ENCODE measurements around the gene TRIM47.

The TRIM47 gene, protein sequence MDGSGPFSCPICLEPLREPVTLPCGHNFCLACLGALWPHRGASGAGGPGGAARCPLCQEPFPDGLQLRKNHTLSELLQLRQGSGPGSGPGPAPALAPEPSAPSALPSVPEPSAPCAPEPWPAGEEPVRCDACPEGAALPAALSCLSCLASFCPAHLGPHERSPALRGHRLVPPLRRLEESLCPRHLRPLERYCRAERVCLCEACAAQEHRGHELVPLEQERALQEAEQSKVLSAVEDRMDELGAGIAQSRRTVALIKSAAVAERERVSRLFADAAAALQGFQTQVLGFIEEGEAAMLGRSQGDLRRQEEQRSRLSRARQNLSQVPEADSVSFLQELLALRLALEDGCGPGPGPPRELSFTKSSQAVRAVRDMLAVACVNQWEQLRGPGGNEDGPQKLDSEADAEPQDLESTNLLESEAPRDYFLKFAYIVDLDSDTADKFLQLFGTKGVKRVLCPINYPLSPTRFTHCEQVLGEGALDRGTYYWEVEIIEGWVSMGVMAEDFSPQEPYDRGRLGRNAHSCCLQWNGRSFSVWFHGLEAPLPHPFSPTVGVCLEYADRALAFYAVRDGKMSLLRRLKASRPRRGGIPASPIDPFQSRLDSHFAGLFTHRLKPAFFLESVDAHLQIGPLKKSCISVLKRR

DNA sequence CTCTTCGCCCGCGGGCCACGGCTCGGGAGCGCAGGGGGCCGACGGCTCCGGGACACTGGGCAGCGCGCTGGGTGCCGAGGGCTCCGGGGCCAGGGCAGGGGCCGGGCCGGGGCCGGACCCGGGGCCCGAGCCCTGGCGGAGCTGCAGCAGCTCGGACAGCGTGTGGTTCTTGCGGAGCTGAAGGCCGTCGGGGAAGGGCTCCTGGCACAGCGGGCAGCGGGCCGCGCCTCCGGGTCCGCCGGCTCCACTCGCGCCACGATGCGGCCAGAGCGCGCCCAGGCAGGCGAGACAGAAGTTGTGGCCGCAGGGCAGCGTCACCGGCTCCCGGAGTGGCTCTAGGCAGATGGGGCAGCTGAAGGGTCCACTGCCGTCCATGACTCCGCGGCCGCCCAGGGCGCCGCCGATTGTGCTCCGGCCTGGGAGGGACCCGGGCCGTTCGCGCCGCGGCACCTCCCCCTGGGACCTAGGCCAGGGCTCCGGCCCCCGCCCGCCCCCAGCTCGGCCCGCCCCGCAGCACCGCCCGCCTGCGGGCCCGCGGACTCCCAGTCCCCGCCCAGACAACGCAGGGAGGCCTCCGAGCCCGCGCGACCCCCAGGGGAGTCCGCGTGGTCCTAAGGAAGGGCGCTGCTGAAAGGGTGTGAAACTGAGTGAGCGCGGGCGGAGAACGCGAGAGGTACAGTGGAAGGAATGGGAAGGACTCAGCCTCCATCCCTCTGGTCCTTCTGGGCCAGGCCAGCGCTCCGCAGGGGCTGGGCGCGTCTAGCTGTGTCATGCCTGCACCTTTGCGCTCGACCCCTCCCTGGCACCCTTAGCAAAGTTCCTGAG is at the start of gene TRIM47:
TRIM47 (minus strand) TSS at position 408 of the 825 bp plus-strand sequence; CDS start at position 375, 33 bp downstream.
- no peak for FAIRE-seq

DNA sequence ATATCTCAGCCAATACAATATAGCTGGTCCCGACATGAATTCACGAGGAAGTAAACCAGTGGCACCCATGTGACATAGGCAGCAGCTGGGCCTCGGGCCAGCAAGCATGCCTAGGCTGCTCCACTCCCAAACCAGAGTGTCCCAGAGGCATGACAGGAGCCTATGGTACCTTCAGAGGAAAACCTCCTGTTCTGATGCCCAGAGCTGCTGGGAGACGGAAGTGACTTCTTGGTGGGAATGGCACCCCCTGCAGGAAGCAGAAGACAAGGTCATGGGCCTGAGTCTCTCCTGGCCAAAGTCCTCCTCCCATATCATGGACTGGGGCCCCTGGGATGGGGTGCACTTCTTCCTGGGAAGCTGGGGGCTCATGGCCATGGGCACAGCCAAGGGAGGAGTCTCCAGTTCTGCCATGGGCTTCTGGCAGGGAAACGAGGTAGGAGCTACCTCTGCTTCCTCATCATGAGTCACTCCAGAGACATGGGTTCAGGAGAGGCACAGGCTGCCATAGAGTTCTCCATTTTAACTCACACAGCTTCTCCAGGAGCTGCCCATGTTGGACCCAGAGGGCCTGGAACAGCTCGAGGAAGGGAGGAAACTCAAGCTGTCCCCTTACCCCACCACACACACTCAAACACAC is 49.0 kb upstream of the TRIM47 start:
- no peak for FAIRE-seq

DNA sequence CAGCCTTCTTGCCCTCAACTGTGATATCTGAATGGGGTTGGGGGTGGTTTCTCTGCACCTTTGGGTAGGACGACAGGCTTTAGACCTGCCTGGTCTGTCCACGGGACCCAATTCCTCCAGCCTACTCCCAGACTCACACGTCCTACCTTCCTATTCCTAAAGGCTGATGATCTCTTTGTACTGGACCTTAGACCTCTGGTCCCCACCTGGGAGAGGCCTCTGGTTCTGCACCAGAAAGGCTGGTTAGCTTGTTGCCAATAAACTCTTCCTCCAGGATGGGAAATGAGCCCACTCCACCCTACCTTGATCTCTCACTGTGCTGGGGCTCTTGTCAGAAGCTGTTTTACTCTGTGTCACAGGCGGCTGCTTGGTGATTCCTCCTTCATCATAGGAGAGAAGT is 48.1 kb upstream of the TRIM47 start:
- FAIRE-seq: no peak

DNA sequence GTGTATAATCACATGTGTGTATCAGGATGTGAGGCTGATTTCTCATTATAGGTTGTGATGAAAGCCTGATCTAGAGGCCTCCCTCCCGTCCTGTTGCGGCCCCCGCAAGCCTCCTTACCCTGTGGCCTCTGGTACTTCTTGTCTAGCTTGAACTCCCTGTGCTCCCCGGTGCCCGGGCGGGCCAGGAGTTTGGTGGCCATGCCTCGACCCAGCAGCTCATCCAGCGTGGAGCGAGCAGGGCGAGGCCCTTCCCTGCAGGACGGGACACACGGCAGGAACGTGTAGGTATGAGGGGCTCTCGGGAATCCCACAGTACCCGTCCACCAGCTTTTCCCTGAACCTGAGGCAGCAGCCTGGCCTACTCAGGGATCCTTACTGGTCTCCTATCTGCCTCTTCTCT is 47.5 kb upstream of the TRIM47 start:
- FAIRE-seq: no peak

DNA sequence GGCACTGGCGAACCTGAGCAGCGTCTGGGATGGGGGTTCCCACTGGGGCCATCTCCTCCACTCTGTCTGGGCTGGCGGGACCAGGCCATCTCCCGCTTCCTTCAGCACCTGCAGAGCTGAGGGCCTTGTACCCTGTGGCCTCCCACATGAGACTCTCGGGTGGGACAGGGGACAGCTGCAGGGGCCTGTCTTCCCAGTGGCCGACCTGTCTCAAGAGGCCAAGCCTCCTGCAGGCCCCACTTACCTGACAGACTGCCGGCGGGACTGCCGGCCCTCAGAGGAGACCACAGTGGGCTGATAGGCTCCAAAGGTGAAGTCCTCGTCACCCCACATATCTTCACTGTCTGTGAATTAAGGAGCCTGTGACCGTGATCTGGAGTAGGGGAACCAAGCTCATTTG is 46.7 kb upstream of the TRIM47 start:
- no peak for FAIRE-seq

DNA sequence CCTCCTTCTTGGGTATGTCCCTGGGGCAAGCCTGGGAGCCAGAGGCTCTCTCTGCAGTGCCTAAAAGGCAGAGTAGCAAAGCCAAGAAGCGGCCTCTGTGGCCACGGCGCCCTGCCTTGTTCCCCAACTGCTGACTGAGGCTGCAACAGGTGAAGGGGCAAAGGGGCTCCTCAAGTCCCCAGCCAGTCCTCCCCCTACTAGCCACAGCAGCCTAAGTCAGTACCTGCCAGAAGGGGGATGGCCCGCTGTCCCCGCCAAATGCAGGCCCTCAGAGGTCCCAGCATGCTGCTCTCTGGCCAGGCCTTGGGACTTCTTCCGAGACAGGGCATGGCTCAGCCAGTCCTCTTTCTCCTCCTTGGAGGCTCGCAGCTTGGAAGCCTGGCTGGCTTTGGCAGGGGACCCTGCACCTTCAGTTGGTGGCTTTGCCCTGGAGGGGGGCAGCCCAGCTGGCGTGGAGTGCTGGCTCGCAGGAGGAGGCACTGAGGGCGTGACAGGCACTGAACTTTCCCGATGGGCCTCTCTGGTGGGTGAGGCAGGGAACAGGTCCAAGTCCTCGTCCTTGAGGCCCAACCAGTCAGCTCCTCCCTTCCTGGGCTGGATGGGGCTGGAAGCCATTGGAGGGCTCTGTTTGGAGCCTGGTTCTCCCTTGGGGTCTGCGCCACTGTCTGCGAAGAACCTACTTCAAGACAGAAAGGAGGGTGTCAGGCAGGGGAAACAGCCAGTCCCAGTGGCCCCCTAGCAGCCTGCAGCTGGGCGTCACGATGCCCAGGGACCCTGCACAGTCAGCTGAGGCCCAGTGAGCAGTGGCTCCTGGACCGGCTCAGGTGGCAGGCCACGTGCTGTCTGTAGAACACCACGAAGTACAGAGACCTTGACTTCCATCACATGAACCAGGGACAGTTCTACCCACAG is 44.8 kb upstream of the TRIM47 start:
- FAIRE-seq: no peak

DNA sequence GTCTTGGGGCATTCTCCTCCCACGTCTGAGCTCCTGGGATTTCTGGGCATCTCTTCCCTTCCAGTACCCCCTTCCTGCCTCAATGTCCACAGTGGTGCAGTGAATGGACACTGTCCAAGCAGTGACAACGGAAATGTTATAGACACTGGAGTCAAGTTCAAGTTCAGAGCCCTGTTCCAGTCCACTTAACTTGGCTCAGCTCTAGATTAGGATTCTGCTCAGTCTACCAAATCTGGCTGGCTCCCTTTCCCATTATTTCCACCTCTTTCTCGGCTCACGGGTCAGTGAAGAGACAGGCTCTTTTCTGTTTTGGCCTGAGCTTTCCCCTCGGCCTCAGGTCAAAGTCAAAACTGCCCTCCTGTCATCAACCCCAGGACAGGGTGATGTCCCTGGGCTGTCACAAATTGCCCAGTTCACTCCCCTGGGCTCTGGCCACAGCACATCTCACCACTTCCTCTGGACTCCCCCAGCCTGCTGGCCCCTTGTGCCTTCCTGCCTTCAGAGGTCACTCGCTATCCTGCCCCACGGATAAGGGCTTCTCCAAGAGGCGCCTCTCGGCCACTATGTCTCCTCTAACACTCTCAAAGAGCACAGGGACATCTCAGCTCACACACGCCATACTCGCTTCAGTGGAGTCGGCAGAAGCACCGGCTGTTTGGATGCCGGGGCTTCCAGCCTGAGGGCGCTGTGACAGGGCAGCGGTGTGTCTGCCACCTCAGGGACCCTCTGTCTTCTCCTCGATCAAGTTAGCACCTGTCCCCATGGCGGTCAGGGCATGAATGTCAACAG is 44.0 kb upstream of the TRIM47 start:
- no peak for FAIRE-seq

DNA sequence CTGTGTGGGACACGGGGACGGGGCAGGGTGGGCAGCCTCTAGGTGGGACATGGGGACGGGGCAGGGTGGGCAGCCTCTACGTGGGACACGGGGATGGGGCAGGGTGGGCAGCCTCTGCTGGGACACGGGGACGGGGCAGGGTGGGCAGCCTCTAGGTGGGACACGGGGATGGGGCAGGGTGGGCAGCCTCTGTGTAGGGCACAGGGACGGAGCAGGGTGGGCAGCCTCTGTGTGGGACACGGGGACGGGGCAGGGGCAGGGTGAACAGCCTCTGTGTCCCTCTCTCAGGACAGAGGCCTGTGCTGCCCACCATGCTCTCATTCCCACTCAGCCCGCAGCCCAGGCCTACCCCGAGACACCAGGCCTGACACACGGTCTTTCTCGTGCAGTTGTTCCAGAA is 43.2 kb upstream of the TRIM47 start:
- FAIRE-seq: no peak

DNA sequence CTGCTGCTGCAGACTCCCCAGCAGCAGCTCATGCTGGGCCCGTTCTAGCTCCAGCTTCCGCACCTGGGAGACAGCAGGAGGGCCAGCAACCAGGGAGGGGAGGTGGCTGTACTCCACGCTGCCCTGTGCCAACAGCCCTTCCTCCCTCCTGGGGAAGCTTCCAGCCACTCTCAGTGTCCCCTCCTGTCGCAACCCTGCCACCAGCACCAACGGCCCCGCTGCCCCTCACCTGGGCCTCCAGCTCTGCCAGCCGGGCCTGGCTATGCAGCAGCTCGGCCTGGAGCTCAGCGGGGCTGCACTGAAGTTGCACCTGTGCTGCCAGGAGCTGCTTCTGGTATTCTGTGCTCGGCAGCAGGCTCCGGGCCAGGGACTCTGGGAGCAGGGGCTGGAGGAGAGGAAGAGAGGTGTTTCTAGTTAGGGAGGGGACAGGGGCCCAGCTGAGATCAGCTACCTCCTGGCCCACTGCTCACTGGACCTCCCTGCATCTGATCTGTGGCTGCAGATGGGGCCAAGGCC is 41.7 kb upstream of the TRIM47 start:
- FAIRE-seq: no peak

DNA sequence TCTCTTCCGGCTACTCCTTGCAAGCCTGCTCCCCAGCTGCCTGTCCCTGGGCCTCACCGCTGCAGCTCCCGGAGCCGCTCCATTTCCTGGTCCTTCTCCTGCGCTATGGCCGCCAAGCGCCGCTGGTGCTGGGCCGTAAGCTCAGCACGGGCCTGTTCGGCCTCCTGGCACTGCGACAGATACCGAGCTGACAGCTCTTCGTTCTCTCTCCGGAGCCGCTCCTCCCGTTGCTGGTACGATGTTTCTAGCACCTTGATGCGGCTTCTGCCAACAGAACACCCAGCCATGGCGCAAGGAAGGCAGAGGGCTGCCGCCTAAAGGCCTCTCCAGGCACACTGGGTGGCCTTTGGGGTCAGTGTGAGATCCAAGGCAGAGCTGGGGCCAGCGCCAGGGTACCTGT is 41.2 kb upstream of the TRIM47 start:
- no peak for FAIRE-seq

DNA sequence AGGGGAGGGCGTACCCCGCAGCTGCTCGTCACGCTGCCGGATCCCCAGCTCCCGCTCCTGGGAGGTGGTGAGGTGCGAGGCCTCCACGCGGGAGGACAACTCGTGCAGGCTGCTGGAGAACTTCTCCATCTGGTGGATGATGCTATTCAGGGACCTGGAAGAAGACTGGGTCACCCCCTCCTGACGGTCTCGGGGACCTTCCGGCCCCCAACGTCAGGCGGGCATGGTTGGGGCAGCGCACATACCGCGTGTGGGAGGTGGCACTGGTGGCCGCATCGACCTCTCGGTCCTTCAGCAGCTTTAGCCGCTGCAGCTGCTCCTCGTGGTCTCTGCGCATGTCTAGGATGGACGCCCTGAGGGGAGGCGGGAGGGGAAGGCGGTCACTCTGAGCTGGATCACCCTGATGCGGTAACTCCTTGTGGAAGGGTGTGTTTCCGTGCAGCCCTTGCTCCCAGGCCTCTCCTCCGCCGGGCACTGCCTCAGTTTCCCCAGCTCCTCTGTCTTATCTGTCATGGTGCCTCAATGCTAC is 39.6 kb upstream of the TRIM47 start:
- FAIRE-seq: no peak

DNA sequence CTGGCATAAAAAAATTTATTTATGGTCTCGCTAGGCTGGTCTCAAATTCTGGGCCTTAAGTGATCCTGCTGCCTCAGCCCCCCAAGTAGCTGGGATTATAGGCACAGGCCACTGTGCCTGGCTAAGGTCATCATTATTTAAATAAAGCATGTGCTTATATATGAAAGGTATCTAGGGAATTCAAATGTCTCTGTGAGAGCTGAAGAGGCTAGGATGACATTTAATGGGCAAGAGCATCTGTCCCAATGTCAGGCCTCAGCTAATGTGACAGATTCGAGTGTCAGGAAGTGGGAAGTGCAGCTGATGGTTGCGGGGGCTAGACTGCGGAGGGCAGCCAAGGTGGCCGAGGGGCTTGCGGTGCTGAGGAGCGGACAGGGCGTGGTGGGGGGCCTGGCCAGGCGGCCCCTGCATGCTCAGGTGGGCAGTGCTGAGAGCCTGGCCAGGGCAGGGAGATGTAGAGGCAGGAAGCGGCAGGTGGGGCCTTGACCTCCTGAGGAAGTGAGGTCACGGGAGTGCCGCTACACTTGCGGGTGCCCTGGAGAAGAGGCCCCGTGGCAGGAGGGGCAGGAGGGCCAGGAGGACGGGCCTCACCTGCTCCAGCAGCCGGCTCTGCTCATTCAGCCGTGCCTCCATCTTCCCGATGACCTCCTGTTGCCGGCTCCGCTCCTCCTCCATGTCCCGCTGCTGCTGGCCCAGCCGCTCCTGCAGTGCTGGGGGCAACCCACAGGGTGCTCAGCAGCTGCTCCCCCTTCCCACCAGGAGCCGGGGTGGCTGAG is 38.9 kb upstream of the TRIM47 start:
- no peak for FAIRE-seq

DNA sequence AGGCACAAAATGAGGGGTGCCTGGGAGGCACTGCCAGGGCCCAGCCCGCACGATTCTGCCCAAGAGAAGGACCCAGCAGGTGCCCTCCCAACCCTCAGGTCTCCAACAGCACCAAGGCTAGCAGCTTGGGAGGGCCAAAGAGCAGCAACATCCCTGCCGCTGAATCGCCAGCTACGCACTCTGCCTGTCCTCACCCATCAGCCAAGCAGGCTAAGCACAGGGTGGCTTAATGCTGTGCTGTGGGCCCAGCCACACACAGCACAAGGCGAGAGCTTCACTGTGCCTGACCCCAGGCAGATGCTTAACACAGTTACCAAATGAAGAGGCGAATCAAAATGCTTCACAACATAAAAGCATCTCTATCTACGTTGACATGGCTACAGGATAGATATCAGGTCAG is 36.9 kb upstream of the TRIM47 start:
- no peak for FAIRE-seq

DNA sequence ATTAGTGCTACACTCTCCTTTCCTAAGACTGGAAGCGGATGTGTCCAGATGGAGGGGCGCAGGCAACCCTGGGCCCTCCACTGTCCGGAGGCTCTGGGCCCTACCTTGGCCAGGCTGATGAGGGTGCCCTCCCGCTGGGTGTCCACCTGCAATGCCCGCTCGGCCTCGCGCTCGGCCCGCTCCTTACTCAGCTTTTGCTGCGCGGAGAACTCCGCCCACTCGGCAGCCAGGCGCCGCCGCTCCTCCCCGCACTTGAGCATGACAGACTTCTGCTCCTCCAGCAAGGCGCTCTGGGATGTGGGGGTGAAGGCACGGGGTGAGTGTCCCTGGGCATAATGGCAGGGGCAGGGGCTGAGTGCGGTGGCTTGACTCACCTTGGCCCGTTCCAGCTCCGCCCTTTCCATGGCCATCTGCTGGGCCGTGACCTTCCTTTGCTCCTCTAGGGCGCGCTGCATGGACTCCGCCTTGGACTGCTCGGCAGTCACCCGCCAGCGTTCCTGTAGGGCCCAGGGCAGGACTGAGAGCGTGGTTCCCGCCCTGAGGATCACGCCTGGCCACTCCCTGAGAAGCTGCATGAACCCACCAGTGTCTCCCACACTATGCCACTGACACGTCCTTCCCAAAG is 36.4 kb upstream of the TRIM47 start:
- FAIRE-seq: no peak

DNA sequence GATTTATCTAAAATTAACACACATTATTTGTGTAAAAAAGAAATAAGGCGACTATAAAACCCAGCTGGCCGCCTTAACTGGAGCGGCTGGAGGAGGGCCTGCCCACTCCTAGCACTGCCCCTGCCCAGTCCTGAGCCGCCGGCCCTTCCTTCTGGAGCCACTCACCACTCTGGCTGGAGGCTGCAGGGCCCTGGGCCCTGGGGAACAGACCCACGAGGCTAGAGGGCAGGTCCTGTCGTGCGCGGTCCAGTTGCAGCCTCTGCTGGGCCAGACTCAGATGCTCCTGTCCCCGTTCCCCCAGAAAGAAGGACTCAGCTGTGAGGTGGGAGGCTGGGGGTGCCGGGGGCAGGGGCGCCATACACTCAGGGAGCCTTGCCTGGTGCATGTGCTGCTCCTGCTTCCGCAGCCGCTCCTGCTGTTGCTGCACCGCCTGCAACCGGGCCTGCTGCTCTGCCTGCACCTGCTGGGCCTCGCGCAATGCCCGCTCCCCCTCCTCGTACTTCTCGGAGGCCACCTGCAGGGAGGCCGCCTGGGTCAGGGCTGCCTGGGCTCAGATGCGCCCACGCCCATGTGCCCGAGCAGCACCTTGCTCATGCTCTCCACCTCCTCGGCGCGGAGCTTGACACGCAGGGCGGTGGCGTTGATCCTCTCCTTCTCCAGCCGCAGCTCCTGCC is 35.3 kb upstream of the TRIM47 start:
- FAIRE-seq: no peak

DNA sequence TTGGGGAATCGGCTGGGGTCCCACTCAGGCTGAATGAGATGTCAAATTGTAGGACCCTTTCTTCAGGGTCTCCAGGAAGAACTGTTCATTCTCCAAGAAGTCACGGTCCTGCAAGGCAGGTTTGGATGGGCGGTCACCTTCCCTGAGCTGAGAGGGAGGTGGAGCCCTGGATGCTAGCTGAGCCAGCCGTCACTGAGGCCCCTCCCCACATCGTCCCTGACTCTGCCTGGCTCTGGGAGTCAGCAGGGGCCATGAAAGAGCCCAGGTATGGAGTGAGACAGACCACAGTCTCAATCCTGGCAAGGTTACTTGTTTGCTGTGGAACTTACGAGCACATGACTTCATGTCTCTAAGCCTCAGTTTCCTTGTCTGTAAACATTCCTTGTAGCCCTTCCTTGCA is 32.3 kb upstream of the TRIM47 start:
- FAIRE-seq: no peak

DNA sequence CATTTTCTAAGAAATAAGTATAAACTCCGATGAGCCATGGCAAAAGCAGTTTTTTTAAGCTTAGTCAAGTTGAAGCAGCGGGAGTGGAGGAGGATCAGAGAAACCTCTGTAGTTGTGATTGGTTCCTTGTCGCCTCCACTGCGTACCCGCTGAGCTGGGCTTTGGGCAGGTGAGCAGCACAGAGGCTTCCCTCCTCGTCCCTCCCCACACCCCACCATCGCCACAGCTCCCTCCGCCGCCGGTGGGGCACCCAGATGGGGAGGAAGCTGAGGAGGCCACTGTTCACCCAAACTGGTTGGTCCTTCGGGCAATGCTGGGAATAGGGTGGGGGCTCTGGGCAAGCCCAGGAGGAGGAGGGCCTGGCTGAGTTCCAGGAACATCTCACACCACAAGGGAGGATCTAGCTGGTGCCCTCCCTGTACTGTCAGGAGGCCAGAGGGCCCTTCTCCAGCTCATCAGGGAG is 31.5 kb upstream of the TRIM47 start:
- no peak for FAIRE-seq

DNA sequence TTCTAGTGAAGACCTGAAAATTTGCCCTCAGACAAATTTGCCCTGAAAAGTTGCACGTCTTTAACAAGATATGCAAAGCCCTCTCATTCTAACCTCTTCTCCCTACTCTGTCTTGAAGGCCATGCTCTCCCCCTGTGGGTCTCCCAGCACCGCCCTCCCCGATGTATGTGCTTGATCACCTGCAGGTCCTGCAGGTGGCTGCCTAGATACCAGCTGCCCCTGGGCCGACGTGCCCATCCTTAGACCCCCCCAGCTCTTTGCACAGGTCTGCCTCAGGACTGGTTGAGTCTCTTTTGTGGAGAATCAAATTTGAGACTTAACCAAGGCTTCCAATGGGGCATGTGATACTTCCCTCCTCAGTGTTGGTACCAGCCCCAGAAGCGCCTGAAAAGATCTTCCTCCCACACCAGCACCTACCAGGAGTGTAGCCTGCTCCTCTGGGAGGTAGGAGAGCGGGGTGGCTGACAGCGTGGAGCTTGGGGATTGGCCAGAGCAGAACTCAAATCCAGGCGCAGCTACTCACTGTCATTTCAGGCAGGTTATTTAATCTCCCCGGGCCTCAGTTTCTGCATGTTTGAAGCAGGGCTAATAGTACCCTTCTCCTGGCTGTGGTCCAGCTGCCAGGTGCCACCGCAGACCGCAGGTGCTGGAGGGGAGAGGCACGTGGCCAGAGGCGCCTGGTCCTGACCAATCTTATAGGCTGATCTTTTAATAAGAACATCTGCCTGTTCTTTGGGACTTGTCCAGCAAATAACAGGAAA is 30.9 kb upstream of the TRIM47 start:
- FAIRE-seq: no peak

All from G401.6 (cell line).